ENCODE results near the gene ELL. TPM values are rescaled to one million over a fixed set of nuclear protein-coding genes. Genes with fewer than 3 reads are reported as not detected.

Gene ELL
- total RNA-seq, 2 donors from 2014 or later, result 18.8 to 23.0 TPM

DNA sequence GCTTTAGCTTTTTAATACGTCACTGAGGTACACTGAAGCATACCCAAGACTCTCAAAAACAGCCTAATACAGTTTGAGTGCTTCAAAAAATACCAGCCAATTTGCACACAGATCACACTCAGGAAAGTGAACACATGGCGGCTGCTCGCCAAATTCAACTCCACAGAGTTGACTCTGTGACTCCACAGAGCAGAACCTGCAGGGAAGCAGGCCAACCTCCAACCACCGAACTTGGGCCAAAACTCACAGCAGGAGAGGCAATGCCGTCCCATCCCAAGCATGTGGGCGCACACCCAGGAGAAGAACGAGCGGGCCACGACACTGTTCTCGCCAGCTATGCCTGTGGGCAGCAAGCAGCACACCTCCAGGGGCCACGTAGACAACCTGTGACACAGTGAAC is 21.1 kb downstream of the ELL start:
- H3K36me3 Mint-ChIP-seq, result no peaks in the 10 kb centered on the region
- no peaks in the 10 kb centered on the region for H3K9me3 Mint-ChIP-seq
- ATAC-seq (no peak), DNase-seq (ENCODE audit: low spot score in 2 of 2) (no peak)
- peak overlapping the region; percentile 10 to 20 for H3K27ac Mint-ChIP-seq

DNA sequence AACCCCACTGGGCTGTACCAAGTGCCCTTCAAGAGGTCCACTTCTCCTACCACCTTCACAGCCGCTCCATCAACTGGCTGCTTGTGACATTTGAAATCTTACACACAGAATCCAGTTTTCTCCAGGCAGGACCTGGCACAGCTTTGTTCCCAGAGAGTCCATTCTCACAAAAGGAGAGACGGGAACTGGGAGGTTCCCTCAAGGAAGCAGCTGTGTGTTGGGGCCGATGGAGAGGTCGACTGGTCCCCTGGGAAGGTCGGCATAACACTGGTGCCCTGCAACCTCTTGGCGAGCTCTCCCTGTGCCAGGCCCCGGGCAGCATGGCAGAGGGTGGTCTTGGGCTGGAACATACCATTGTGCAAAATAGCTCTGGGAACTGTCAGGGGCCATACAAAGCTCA is 21.5 kb downstream of the ELL start:
- ATAC-seq (no peak), DNase-seq (ENCODE audit: low spot score in 2 of 2) (no peak)
- Mint-ChIP-seq H3K36me3 (no peaks in the 10 kb centered on the region), H3K27ac (no peak overlapping the region), H3K9me3 (no peaks in the 10 kb centered on the region)

DNA sequence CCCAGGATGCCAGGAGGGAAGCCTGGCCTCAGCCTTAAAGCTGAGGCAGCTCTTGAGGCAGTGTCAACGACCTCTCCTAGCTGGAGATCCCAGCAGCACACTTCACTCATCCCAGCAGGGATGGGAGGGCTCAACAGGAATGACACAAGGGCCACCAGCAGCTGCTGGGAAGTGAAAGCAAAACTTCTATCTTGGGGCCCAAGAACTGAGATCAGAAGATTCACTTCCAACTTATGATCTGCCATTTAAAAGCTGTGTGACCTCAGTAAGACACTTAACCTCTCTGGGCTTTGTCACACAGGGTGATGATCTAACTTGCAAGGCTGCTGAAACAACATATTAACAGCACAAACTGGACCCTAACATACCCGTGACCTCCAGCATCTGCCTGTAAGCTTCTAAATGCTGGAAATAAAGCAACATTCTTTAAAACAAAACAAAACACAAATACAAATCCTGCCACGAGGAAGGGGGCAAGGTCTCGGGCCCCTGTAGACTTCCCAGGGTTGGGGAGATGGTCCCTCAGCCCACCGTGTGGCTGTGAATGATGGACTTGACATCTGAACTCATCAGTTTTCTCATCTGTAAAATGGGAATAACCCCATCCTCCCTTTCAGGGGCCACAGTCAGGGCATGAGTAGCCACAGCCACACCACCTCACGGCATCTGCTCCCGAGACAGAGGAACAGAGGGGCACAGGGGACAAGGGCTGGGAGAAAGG is 22.7 kb downstream of the ELL start:
- DNase-seq (ENCODE audit: low spot score in 2 of 2) (no peak), ATAC-seq (peak in 1 of 2 donors; percentile 13)
- Mint-ChIP-seq H3K9me3 (no peaks in the 10 kb centered on the region), H3K27ac (peak overlapping the region; percentile 44 to 71), H3K36me3 (no peaks in the 10 kb centered on the region)

DNA sequence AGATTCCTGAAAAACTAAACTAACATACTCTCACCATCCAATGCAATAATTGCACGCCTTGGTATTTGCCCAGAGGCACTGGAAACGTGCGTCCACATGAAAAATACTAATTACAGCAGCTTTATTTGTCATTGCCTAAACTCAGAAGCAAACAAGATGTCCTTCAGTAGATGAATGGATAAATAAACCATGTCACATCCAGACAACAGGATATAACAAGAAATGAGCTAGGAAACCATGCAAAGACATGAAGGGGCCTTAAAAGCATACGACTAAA is 25.0 kb downstream of the ELL start:
- DNase-seq (ENCODE audit: low spot score in 2 of 2) (no peak), ATAC-seq (no peak)
- Mint-ChIP-seq H3K9me3 (no peaks in the 10 kb centered on the region), H3K27ac (peak overlapping the region in 1 of 2 donors; percentile 86), H3K36me3 (no peaks in the 10 kb centered on the region)

DNA sequence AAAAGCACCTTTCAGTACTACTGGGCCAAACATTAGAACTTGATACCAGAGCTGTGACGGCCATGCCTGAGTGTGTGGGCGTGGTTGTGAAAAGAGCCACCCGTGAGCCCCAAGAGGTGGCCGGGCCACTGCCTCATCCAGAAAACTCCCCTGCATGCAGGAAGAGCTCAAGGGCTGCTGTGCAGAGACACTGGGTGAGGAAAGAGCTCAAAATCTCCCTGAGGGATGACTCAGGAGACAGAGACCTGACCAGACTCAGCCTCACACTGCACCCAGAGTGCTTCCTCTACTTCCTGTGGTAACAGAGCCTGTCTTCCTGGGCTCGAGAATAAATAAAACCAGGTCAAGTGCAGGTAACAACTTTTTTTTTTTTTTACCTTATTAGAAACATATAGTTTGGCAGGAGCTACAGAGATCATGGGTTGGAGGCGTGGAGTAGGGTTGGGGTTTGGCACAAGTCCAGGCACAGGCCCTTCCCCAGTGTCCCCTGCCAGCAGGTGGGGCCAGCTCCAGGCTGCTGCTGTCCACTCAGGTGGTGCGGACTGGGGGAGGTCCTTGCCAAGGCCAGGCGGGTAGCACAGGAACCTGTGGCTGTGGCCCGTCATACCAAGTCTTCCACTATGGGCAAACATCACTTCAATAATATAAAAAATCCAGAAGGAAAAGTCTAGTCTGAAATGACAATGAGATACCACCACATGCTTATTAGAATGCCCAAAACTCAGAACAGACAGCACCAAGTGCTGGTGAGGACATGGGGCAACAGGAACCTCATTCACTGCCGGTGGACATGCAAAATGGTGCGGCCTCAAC is 25.5 kb downstream of the ELL start:
- Mint-ChIP-seq H3K27ac (peak overlapping the region; percentile 86 to 87), H3K36me3 (no peaks in the 10 kb centered on the region), H3K9me3 (no peaks in the 10 kb centered on the region)
- peak; percentile 92 to 97 for ATAC-seq
- peak; percentile 42 to 82 for DNase-seq (ENCODE audit: low spot score in 2 of 2)

DNA sequence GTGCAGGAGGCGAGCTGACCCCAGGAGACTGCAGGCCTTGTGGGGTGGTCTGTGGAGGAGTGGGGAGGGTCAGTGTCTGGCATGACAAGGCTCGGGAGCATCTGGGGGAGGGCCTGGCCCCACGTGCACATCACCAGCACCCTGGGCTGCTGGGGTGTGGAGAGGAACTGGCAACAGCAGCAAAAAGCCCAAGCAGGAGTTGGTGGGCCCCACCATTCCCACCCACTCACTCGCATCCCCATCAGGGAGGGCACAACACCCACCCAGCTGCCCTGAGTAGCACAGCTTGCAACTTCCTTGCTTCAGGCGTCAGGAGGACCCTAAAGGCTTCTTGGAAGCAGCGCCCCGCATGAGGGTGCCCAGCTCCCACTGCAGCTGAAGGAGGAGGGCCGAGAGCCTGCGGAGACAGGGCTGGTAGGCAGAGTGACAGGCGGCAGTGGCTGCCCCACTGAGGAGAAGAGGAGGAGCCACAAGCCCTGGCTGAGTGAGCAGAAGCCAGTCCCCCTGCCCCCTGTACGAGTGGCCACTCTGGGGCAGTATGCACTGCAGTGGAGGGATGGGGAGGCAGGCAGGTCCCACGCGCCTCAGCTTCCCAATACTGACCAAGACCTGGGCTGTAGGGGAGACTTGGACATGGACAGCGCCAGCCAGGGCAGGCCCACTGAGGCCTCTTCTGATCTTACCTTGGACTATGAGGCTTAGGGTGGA is 26.5 kb downstream of the ELL start:
- Mint-ChIP-seq H3K27ac (peak overlapping the region; percentile 86 to 87), H3K9me3 (no peaks in the 10 kb centered on the region), H3K36me3 (no peaks in the 10 kb centered on the region)
- DNase-seq (ENCODE audit: low spot score in 2 of 2) (no peak), ATAC-seq (peak in 1 of 2 donors; percentile 6)

DNA sequence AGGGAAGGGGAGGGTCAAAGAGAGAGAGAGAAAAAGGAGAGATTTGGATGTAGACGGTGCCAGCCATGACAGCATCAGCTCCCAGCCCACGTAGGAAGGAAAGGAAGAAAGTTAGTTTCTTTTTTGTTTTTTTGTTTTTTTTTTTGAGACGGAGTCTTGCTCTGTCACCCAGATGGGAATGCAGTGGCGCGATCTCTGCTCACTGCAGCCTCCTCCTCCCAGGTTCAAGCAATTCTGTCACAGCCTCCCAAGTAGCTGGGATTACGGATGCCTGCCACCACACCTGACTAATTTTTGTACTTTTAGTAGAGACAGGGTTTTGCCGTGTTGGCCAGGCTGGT is 27.6 kb downstream of the ELL start:
- no peak for ATAC-seq

DNA sequence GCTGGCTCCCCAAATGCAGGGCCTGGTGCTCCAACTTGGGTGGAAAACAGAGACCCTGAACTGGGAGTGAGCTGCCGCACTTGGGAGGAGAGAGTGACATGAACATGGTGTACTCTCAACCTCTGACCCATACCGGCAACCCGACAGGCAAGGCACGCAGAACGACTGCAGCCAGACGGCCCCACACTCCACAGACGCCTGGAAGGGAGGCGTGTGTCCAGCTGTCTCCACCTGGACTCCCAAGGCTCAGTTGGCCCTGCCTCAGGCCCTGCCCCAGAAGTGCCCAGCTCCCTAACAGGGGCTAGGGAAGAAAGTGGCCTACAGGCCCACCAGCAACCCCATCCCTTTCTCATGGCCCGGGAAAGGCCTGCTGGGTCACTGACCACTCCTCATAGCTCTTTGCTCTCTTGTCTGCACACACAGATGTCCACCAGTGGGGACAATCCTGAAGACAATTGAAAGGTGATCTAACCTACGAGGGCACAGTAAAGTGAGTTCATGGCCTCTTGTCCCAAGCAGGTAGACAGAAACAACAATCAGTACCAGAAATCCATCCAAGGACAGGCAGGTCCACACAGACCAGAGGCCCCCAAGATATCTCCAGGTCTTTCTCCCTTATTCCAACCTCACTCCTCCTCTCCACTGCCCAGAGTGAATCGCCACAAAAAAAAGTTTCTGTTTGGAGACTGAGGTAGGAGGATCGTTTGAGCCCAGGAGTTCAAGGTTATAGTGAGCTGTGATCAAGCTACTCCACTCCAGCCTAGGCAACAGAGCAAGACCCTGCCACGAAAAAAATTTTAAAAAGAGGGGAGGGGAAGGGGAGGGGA is 28.2 kb downstream of the ELL start:
- Mint-ChIP-seq H3K27ac (peak overlapping the region; percentile 72 to 86), H3K36me3 (no peaks in the 10 kb centered on the region), H3K9me3 (no peaks in the 10 kb centered on the region)
- DNase-seq (ENCODE audit: low spot score in 2 of 2) (no peak), ATAC-seq (no peak)

More for the DNA sequence above, 27.6 kb downstream of the ELL start:
- Mint-ChIP-seq H3K9me3 (no peaks in the 10 kb centered on the region), H3K27ac (peak overlapping the region; percentile 72 to 86), H3K36me3 (no peaks in the 10 kb centered on the region)
- no peak for DNase-seq (ENCODE audit: low spot score in 2 of 2)

DNA sequence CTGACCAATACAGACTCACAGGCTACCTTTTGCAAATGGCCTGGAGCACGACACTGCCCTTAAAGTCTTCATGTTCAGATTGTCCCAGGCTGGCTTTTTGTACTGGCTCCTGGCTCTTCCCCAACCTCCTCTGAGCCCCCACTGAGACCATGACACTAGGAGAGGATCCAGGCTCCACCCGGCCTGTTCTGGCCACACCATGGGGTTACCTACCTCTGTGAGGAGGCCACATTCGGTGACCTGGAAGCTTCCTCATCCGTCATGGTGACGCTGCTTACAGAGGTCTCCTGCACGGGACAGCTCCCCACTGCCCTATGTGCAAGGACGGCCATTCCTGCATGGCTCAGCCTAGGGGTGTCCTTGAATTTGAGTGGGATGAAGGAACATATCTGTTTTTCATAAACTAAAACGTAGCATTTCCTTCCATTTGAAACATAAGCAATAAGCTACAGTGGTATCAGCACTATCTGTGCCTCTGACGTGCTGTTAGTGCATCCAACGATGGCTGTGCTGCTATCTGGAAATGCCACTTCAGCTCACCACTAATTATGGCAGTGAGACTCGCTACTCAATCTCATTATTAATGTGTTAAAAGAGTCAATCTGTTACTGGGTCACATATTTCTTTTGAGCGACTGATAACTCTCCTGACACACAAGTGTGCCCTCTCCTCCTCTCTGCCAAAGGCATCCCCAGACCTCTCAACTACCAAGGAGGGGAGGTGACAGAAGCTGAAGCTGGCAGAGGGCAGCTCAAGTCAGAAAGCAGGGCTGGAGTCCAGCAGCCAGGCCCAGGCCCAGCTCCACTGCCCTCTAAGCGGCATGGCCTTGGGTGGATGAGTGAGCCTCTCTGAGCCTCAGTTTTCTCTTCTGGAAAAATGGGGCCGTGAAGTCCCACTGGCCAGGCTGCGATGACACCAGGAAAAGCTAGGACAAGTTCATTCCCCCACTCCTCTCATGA is 29.6 kb downstream of the ELL start:
- no peak for DNase-seq (ENCODE audit: low spot score in 2 of 2)
- peak overlapping the region in 1 of 2 donors; percentile 47 for H3K27ac Mint-ChIP-seq
- no peaks in the 10 kb centered on the region for H3K36me3 Mint-ChIP-seq
- H3K9me3 Mint-ChIP-seq, result no peaks in the 10 kb centered on the region
- no peak for ATAC-seq

DNA sequence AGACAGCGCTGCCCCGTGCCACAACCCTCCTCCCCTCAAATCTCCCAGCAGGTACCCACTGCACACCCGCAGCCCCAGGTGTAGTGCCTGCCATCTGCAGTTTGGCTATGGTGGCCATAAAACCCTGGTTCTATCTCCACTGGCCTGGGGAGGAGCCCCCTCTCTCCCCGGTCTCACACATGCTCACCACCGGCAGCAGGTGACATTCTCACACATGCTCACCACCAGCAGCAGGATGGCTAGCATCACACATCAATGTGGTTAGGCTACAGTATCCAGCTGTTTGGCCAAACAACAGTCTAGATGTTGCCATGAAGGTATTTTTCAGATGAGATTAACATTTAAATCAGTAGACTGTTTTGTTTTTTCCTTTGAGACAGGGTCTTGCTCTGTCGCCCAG is 31.1 kb downstream of the ELL start:
- no peak for ATAC-seq
- Mint-ChIP-seq H3K36me3 (no peaks in the 10 kb centered on the region), H3K9me3 (no peaks in the 10 kb centered on the region), H3K27ac (no peak overlapping the region)
- DNase-seq (ENCODE audit: low spot score in 2 of 2), result no peak

DNA sequence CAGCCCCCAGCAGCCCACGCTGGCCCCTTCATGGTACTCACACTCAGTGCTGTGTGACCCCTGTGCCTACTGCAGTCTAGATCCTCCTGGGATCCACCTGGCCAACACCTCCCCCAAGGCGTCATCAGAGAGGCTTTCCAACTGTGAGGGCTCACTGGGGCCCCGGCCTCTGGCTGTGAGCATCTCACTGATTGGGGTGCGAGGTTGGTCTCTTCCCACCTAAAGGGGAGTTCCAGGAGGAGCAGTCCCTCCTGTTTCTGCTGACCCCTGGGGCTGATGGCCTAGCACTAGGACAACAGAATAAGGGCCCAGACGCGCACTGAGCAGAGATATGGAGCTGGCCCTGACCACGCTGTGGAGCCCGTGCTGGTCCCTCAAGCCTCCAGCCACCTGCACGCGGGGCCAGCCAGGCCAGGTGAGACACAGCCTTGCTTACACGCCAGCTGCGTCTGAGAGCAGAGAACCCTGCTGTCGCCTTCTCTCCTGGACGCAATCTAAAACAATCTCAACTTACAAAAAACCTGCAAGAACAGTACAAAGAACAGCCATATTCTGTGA is 32.2 kb downstream of the ELL start:
- ATAC-seq (no peak), DNase-seq (ENCODE audit: low spot score in 2 of 2) (no peak)
- Mint-ChIP-seq H3K9me3 (no peaks in the 10 kb centered on the region), H3K27ac (no peak overlapping the region), H3K36me3 (no peaks in the 10 kb centered on the region)

DNA sequence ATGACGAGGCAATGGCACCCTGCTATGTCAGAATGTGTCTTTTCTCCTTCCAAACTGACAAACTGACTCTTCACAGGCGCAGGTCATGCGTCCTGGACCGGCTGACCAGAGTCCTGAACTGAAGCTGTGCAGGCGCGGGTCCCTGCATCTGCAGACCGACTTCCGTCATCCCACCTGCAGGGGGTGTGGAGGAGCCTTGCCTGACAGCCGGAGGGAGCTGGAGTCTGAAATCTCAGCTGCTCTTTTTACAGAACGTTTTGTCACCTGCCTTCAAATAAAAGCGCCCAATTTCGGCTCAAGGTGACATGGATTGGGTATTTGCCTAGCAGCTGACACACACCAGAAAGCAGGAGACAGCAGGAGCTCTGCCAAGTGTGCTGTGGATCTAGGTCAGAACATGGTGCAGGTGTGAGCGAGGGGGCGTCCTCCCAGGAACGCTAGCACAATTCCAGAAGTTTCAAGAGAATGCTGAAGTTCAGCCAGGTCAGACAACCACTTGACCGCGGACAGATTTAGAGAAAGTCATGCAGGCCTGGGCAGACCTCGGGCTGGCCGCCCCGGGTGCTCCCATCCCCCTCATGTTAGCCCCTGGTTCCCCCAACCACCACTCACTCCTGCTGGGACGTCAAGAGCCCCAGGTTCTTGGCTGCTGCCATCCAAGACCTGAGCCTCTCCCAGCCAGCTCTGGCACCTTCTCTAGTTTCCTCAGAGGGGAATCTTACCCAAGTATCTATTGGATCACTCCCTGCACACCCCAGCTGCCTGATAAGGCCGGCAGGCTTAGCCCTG is 32.8 kb downstream of the ELL start:
- H3K36me3 Mint-ChIP-seq, result no peaks in the 10 kb centered on the region
- no peak for DNase-seq (ENCODE audit: low spot score in 2 of 2)
- H3K9me3 Mint-ChIP-seq, result no peaks in the 10 kb centered on the region
- ATAC-seq, result no peak
- H3K27ac Mint-ChIP-seq, result no peak overlapping the region

DNA sequence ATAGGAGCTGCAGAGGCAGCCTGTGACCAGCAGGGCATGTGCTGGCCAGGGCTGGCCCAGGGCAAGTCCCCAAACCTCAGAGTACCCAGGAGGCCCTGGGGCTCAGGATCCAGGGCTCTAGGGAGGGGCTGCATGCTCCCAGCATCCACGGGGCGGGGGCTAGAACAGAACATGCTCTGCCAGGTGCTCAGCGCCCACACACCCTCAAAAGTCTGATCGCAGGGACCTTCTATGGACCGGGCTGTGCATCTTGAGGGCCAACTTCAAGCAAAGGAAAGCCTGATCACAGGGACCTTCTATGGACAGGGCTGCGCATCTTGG is 33.5 kb downstream of the ELL start:
- DNase-seq (ENCODE audit: low spot score in 2 of 2) (no peak), ATAC-seq (peak; percentile 35 to 42)
- Mint-ChIP-seq H3K9me3 (no peaks in the 10 kb centered on the region), H3K36me3 (no peaks in the 10 kb centered on the region), H3K27ac (peak overlapping the region in 1 of 2 donors; percentile 16)

DNA sequence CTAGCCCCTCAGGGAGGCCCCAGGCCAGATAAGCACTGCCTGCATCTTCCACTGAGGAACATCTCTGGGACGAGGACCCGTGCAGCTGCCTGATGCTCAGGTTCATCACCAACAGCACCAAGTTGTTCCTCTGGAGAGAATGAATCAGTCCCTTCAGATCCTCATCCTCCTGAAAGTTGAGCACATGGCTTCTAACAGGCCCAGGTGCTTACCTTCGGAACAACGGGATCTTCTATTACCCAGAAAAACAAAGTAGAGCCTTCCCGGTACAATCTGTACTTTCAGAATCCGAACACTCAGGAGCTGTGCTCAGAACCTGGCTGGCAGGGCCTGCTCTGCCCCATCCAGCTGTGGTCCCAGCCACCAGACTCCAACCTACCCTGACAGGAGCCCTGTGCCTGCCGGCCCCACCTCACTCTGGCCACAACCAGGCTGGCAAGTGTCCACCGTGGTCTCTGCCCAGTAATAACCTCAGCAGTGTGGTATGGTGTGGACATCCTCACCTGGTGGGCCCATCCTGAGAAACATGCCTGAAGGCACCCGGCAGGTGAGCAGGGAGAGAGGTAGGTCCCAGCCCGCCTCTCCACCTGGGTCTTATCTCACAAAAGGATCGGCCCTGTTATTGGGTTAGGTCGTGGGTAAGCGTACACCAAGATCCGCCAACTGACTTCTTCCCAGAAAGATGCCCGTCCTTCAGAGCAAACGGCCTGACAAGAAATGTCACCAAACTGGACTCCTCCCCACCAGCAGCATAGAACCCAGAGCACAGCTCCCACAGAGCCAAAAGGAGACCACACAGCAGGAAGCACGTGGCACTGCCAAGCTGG is 34.1 kb downstream of the ELL start:
- Mint-ChIP-seq H3K36me3 (no peaks in the 10 kb centered on the region), H3K27ac (peak overlapping the region; percentile 27 to 82), H3K9me3 (no peaks in the 10 kb centered on the region)
- DNase-seq (ENCODE audit: low spot score in 2 of 2) (no peak), ATAC-seq (no peak)
